Neuronal stem cell (in vitro differentiated cells): ENCODE measurements around the gene MCUB.

Experiments used
- DNase-seq: peaks from one replicate; pipeline ENCODE4 v3.0.0-alpha.2; 2013; ENCODE audit warnings: low spot score
- H2AFZ ChIP-seq: one replicate; pipeline ENCODE4 v1.6.1; 2013; ENCODE audit warnings: mild to moderate bottlenecking, low read length, inconsistent platforms
- H2AK5ac ChIP-seq: 2 replicates; pipeline ENCODE4 v1.6.1; 2013; ENCODE audit warnings: low read depth, mild to moderate bottlenecking, inconsistent platforms, low read length, moderate library complexity, mixed read lengths
- H2BK120ac ChIP-seq: 2 replicates; pipeline ENCODE4 v1.6.1; 2013; ENCODE audit warnings: low read depth, mild to moderate bottlenecking, inconsistent platforms, low read length, moderate library complexity, mixed read lengths
- H2BK12ac ChIP-seq: one replicate; pipeline ENCODE4 v1.6.1; 2013; ENCODE audit warnings: low read length, inconsistent platforms
- H2BK15ac ChIP-seq: 2 replicates; pipeline ENCODE4 v1.6.1; 2013; ENCODE audit warnings: mild to moderate bottlenecking, low read length, inconsistent platforms, mixed read lengths
- H2BK5ac ChIP-seq: one replicate; pipeline ENCODE4 v1.6.1; 2013; ENCODE audit warnings: inconsistent platforms, mild to moderate bottlenecking, low read length, moderate library complexity
- H3K14ac ChIP-seq: one replicate; pipeline ENCODE4 v1.6.1; 2013; ENCODE audit warnings: low read length, inconsistent platforms
- H3K18ac ChIP-seq: 2 replicates; pipeline ENCODE4 v1.6.1; 2013; ENCODE audit warnings: low read length, inconsistent platforms
- H3K23ac ChIP-seq: 2 replicates; pipeline ENCODE4 v1.6.1; 2013; ENCODE audit warnings: low read depth, mild to moderate bottlenecking, mixed read lengths, low read length, inconsistent platforms; ENCODE audit not compliant: poor library complexity
- H3K27ac ChIP-seq: replicated peaks from 3 replicates; pipeline ENCODE4 v1.5.1; 2013; ENCODE audit warnings: low read length, inconsistent platforms
- H3K27me3 ChIP-seq, 3 experiments: 2 replicates each; pipeline ENCODE4 v1.6.1; 2013; ENCODE audit warnings: low read length in 3 of 3, mild to moderate bottlenecking in 2 of 3, inconsistent platforms in 1 of 3, low read depth in 1 of 3, mixed read lengths in 1 of 3, moderate library complexity in 1 of 3; ENCODE audit not compliant: control insufficient read depth in 3 of 3, insufficient read depth in 3 of 3
- H3K36me3 ChIP-seq, 2 donors: replicated peaks in 1 of 2; 2 replicates each; pipeline ENCODE4 v1.6.1; 2013; ENCODE audit warnings: low read length in 2 of 2; ENCODE audit not compliant: control insufficient read depth in 2 of 2, insufficient read depth in 2 of 2
- H3K4ac ChIP-seq: 2 replicates; pipeline ENCODE4 v1.6.1; 2013; ENCODE audit warnings: inconsistent platforms, mild to moderate bottlenecking, low read length, moderate library complexity
- H3K4me1 ChIP-seq, 2 donors: 1 replicate in 1 of 2; 2 replicates in 1 of 2; pipeline ENCODE4 v1.6.1; 2013; ENCODE audit warnings: low read length in 2 of 2, low read depth in 1 of 2; ENCODE audit not compliant: control insufficient read depth in 2 of 2, insufficient read depth in 1 of 2
- H3K4me2 ChIP-seq: one replicate; pipeline ENCODE4 v1.6.1; 2013; ENCODE audit warnings: mild to moderate bottlenecking, low read length, inconsistent platforms; ENCODE audit not compliant: insufficient read depth, poor library complexity, severe bottlenecking
- H3K4me3 ChIP-seq, 2 donors: 2 replicates each; pipeline ENCODE4 v1.5.1; 2013; ENCODE audit warnings: low read length in 2 of 2, mild to moderate bottlenecking in 2 of 2, inconsistent platforms in 1 of 2, moderate library complexity in 1 of 2
- H3K79me1 ChIP-seq: one replicate; pipeline ENCODE4 v1.6.1; 2013; ENCODE audit warnings: low read depth, mild to moderate bottlenecking, inconsistent platforms, low read length, moderate library complexity
- H3K9ac ChIP-seq: one replicate; pipeline ENCODE4 v1.6.1; 2013; ENCODE audit warnings: mild to moderate bottlenecking, low read depth, low read length, inconsistent platforms; ENCODE audit not compliant: poor library complexity
- H3K9me3 ChIP-seq, 2 donors: replicated peaks in 1 of 2; 2 replicates each; pipeline versions ENCODE3 to v1.6.1; 2013; ENCODE audit warnings: low read length in 2 of 2, mild to moderate bottlenecking in 2 of 2, inconsistent platforms in 1 of 2, low read depth in 1 of 2, mixed read lengths in 1 of 2, moderate library complexity in 1 of 2; ENCODE audit not compliant: control insufficient read depth in 2 of 2, insufficient read depth in 1 of 2
- H4K8ac ChIP-seq: one replicate; pipeline ENCODE4 v1.6.1; 2013; ENCODE audit warnings: low read depth, mild to moderate bottlenecking, inconsistent platforms, low read length, moderate library complexity
- H4K91ac ChIP-seq: one replicate; pipeline ENCODE4 v1.6.1; 2013; ENCODE audit warnings: low read length, low read depth, mild to moderate bottlenecking, inconsistent platforms; ENCODE audit not compliant: poor library complexity
- WGBS, 2 donors: extraction: QIAGEN DNeasy Blood & Tissue Kit; methylation state at CpG; one replicate each; pipeline ENCODE4 v1.1.7; 2013; ENCODE audit warnings: missing lambda C conversion rate in 2 of 2, mixed read lengths in 1 of 2; ENCODE audit not compliant: insufficient read length in 2 of 2, insufficient replicate concordance in 1 of 2; ENCODE audit errors: extremely low coverage in 2 of 2; 5-methylcytosine and 5-hydroxymethylcytosine counted together

Gene MCUB

DNA sequence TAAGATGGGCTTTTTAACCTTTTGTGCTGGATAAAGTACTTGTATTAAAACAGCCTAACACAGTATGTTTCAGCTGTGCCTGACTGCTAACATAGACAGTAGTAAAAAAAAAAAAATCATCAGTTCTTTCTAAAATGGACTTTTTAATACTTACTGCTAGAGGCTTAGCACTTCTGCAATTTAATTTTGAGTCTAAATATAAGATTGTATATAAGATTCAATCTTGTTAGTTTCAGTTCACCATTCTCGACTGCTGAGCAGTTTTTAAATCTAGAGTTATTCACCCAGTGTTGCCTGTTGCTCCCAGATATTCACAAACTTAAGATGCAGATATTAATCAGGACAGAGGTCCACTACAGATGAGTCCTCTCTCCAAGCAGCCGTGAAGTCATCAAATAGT is 163.1 kb downstream of the MCUB start:
- Histone ChIP-seq H3K27ac (no peak overlapping the region), H2BK5ac (no peak overlapping the region), H3K9me3 (peaks cover 0 to 6% of the 10 kb centered on the region in 2 donors), H2AFZ (no peak overlapping the region), H2BK12ac (no peak overlapping the region), H3K9ac (no peak overlapping the region), H2AK5ac (no peak overlapping the region), H3K4me1 (no peaks in the 10 kb centered on the region), H3K4me2 (no peak overlapping the region), H3K14ac (no peak overlapping the region), H3K36me3 (no peaks in the 10 kb centered on the region), H3K4me3 (no peak overlapping the region), H3K27me3 (no peaks in the 10 kb centered on the region), H2BK15ac (no peak overlapping the region), H4K91ac (no peak overlapping the region), H3K23ac (no peak overlapping the region), H3K18ac (no peak overlapping the region), H4K8ac (no peak overlapping the region), H2BK120ac (no peak overlapping the region), H3K79me1 (no peaks in the 10 kb centered on the region), H3K4ac (no peak overlapping the region)
- no CpG with 5 or more reads among the region's 2 CpGs for WGBS, 2 donors
- no peak for DNase-seq

DNA sequence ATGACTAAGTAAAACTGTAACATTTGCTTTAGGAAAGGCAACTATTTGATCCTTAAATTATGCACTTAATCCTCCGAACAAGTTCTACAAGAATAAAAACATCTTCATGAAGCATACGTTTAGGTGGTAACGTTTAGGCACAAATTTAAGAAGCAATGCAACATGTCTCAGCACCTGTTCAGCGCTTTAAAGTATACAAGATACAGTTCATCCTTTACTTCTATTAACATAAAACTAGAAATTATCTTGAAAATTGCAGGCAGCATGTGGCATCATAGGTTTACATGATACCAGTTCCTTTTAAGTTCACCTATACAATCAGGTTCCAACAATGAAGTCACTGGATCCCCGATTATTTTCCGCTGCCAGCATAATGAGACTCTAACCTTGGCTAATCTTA is 168.3 kb downstream of the MCUB start:
- peaks cover 0 to 3% of the 10 kb centered on the region in 2 donors for H3K4me1 ChIP-seq
- no peak overlapping the region for H2BK15ac ChIP-seq
- no CpG with 5 or more reads among the region's 6 CpGs for WGBS, 2 donors
- no peak overlapping the region for H3K9ac ChIP-seq
- H2BK12ac ChIP-seq: no peak overlapping the region
- H3K27ac ChIP-seq: no peak overlapping the region
- no peak overlapping the region for H3K4me2 ChIP-seq
- H4K8ac ChIP-seq: no peak overlapping the region
- H3K79me1 ChIP-seq: peaks cover 2% of the 10 kb centered on the region
- H2AFZ ChIP-seq: no peak overlapping the region
- no peak overlapping the region for H3K4me3 ChIP-seq
- H3K36me3 ChIP-seq: no peaks in the 10 kb centered on the region
- H2AK5ac ChIP-seq: no peak overlapping the region
- H3K18ac ChIP-seq: no peak overlapping the region
- no peak overlapping the region for H3K14ac ChIP-seq
- peaks cover 0 to 13% (median 9%) of the 10 kb centered on the region in 3 experiments for H3K27me3 ChIP-seq
- H2BK5ac ChIP-seq: no peak overlapping the region
- H2BK120ac ChIP-seq: no peak overlapping the region
- H3K23ac ChIP-seq: no peak overlapping the region
- no peak overlapping the region for H4K91ac ChIP-seq
- DNase-seq: no peak
- no peaks in the 10 kb centered on the region for H3K9me3 ChIP-seq
- no peak overlapping the region for H3K4ac ChIP-seq

DNA sequence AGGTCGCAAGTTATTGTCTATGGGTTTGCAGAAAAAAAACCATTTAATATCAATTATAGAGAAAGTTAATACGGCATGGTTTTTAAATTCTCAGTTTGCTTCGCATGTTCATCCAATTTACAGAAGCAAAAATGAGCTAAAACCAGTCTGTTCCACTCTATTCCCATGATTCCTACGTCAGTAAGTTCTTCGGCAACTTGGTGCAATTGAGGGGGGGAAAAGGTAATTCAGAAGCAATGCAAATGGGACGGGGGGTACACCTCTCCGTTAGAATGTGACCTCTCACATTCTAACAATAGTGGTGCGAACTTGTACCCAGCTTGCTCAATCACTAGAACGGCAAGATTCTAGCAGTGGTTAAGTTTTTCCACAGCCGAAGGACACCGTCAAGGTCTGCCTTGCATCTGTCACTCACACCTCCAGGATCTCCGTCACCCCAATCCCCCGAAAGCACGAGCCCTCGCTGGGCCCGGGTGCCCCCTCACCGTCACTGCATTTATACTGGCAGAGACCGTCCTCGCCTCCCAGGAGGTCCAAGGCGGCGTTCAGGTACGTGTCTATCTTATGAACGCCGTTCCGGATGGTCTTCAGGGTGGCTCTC is 169.2 kb downstream of the MCUB start:
- no peak overlapping the region for H2AK5ac ChIP-seq
- peak overlapping the region; percentile 86 for H3K4me2 ChIP-seq
- H2BK120ac ChIP-seq: no peak overlapping the region
- no peaks in the 10 kb centered on the region for H3K36me3 ChIP-seq
- H3K18ac ChIP-seq: peak overlapping the region; percentile 85
- no peak overlapping the region for H2BK15ac ChIP-seq
- DNase-seq: no peak
- peak overlapping the region; percentile 82 for H3K14ac ChIP-seq
- H2BK12ac ChIP-seq: no peak overlapping the region
- H3K9ac ChIP-seq: peak overlapping the region; percentile 90
- H3K4me1 ChIP-seq: peaks cover 0 to 3% of the 10 kb centered on the region in 2 donors
- H4K8ac ChIP-seq: peak overlapping the region; percentile 17
- peak overlapping the region; percentile 89 for H3K23ac ChIP-seq
- peaks cover 0 to 13% (median 9%) of the 10 kb centered on the region in 3 experiments for H3K27me3 ChIP-seq
- H4K91ac ChIP-seq: peak overlapping the region; percentile 22
- no peak overlapping the region for H3K4ac ChIP-seq
- H2BK5ac ChIP-seq: no peak overlapping the region
- peaks cover 2% of the 10 kb centered on the region for H3K79me1 ChIP-seq
- H3K27ac ChIP-seq: no peak overlapping the region
- peak overlapping the region; percentile 97 to 98 for H3K4me3 ChIP-seq
- peak overlapping the region; percentile 98 for H2AFZ ChIP-seq
- no CpG with 5 or more reads among the region's 25 CpGs for WGBS, 2 donors
- no peaks in the 10 kb centered on the region for H3K9me3 ChIP-seq

DNA sequence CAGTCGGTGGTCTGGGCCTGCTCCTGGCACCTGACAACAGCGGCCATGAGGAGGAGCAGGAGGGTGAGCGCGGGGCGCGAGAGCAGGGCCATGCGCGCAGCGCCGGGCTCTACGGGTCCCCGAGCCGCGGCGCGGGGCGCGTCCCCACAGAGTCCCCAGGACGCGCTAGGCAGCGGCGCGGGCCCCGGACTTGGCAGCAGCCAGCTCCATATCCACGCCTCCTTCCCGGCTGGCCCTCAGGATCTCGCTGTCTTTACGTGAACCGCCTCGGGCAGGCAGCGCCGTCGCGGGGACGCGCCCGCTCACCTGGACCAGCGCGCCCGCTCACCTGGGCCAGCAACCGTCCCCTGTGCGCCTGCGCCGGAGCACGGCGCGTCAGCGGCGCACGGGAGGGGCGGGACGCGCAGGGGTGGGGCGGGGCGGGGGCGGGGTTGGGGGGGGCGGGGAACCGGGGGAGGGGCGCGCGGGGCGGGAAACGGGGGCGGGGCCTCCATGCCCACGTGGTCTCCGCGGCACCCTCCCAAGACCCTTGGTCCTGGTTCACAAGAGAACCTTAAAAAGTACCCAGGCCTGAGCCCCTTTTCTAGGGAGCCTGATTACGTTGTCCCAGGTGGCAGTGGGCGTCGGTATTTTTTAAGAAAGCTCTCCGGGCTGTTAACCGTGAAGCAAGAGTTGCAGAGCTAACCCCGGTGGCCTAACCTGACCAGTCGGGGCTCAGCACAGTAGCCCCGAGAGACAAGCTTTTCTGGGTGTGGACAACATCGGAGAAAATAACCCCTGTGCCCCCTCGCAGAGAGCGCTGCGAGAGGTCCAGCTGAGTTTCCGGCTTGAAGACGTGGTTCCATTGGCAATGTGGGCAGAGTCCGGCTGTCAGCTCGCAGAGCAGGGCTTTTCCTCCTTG is 169.9 kb downstream of the MCUB start, which contains the start of gene PLA2G12A:
TSS of gene PLA2G12A (minus strand) at position 353 of the 901 bp plus-strand sequence. CDS start at position 92, 261 bp downstream.
- Histone ChIP-seq H3K4me1 (peaks cover 0 to 3% of the 10 kb centered on the region in 2 donors), H2AK5ac (no peak within 1 kb of the TSS), H3K14ac (peak within 1 kb of the TSS; percentile 82), H2AFZ (peak within 1 kb of the TSS; percentile 98), H2BK120ac (no peak within 1 kb of the TSS), H3K36me3 (no peaks in the 10 kb centered on the region), H3K4ac (no peak within 1 kb of the TSS), H3K23ac (peak within 1 kb of the TSS; percentile 89), H3K27ac (no peak within 1 kb of the TSS), H3K4me3 (peak within 1 kb of the TSS; percentile 97 to 98), H3K9ac (peak within 1 kb of the TSS; percentile 90), H2BK5ac (no peak within 1 kb of the TSS), H4K91ac (peak within 1 kb of the TSS; percentile 22), H2BK15ac (no peak within 1 kb of the TSS), H3K18ac (peak within 1 kb of the TSS; percentile 92), H3K4me2 (peak within 1 kb of the TSS; percentile 90), H3K9me3 (no peaks in the 10 kb centered on the region), H2BK12ac (no peak within 1 kb of the TSS), H3K27me3 (peaks cover 0 to 13% (median 9%) of the 10 kb centered on the region in 3 experiments), H4K8ac (peak within 1 kb of the TSS; percentile 17), H3K79me1 (peaks cover 2% of the 10 kb centered on the region)
- WGBS, 2 donors: no CpG with 5 or more reads among the region's 83 CpGs
- peak; percentile 65 for DNase-seq
